ENCODE measurements around the gene GALNT4.

- TF ChIP-seq POLR2A (IDR thresholded peaks at IDR 0.05) (no peak), CTCF (IDR thresholded peaks at IDR 0.05) (no peak), POLR2AphosphoS5 (IDR thresholded peaks at IDR 0.05) (no peak)
These were observed 44.6 kb downstream of the GALNT4 start for GRCh38 chr12:89479982-89480381.
